CD4-positive, alpha-beta T cell treated with Interleukin-1 beta for 1 hour (primary cell): ENCODE data around the gene SLC9A9.

Experiments
- DNase-seq, 2 donors: peaks; one replicate each; pipeline ENCODE4 v3.0.0-alpha.2; 2020 to 2022

SLC9A9 gene

DNA sequence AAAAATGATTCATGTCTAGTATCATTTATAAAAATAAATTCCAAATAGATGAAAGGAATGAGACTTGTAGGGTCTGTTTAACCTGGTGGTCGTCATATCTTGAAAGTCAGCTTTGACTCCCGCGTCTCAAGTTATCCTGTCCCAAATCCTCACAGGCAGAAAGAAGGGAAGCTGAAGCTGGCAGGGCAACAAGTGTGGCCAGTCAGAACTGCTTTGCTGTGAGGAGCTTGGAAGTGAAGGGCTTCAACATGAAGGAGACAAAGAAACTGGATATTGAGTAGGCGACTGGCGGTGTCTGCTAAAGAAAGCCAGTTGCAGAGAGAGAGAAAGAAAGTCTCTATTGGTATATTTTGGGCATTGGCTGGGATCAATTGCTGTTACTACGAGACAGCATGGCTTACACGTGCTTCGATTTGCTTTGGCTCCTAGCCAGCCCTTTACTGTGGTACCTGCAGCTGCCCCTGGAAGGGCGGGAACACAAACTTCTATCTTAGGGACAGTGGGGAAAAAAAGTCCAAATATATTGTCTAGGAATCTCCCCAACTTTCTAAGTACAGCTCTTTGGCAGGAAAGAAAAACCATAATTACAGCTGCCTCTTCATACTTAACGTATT, 621.5 kb downstream of the SLC9A9 start:
- no peak for DNase-seq

DNA sequence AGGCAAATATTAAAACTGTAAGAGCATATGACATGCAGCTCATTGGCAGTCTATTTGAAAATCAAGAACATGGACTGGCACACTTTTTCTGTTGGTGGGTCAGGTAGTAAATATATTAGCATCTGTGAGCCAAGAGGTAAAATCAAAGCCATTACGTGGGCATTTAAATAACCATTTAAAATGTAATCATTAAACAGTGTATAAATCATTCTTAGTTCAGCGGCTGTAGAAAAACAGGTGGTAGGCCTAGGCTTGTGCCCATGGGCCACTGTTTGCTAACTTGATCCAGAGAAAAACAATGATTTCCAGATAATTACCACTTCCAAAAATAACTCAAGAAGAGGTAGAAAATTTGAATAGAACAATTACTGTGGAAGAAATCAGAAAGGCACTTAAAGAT, 623.6 kb downstream of the SLC9A9 start:
- no peak for DNase-seq

DNA sequence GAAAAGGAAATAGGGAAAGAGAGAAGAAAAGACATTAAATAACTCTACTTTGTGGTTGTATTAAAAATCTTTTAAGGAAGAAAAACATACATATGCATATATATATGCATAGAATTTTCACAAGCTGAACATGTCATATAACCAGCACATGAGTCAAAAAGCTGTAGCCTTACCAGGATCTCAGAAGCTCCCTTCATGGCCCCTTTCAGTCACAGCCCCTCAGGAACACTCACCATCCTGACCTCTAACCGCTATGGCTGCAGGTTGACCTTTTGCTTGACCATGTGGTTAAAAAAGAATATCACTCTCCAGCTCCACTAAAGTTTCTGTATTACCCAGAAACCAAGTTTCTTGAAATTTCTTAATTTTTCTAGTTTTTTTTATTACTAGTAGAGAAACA, 625.3 kb downstream of the SLC9A9 start:
- no peak for DNase-seq

DNA sequence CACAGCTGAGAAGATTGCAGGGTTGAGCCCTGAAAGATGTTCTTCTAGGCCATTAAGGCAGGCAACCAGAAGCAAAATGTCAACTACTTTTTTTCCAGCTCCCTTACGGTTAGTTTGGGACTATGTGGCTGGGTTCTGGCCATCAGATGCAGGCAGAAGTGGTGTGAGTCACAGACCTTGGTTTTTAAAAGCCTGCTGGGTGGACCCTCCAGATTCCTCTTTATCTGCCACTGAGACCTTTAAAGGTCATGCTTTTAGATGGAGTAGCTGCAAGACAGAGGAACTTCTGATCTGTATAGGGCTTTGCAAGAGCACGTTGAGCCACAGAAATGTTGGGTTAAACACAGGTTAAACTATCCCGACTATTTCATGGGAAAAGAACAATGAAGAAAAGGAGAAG, 625.8 kb downstream of the SLC9A9 start:
- DNase-seq, result no peak

DNA sequence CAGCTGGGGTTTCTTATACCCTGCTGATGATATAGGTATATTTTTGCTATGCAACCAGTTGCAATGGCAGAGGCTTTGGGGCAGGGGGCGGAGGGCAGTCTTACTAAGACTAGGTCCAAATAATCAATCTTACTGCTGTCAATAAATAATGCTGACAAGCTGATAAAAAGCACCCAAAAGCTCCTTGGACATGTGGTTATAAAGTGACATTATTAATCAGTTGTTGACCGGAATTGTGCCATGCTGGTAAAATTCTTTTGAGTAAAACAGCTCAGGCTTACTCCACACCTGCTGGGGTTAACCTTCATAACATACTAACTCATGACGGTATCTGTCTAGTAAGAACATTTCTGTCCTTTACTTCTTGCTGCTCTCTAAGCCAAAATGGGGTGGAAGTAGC, 626.8 kb downstream of the SLC9A9 start:
- DNase-seq, result no peak

DNA sequence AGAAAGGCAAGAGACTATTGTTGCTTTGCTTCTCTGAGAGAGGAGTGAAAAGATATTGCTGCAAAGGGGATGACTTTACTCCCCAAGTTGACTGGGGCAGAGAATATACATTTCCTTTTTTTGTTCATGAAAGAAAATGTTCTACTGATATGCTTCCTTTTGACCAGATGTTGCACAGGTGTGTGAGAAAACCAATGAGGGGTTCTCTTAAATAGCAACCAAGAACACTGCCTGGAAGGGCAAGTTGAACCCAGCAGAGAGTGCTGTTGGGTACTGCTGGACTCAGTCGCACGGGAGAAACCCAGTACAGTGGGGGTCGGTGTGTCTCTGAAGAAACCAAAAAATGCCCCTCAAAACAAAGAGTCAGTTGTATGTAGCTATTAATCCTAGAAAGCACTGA, 627.5 kb downstream of the SLC9A9 start:
- no peak for DNase-seq

DNA sequence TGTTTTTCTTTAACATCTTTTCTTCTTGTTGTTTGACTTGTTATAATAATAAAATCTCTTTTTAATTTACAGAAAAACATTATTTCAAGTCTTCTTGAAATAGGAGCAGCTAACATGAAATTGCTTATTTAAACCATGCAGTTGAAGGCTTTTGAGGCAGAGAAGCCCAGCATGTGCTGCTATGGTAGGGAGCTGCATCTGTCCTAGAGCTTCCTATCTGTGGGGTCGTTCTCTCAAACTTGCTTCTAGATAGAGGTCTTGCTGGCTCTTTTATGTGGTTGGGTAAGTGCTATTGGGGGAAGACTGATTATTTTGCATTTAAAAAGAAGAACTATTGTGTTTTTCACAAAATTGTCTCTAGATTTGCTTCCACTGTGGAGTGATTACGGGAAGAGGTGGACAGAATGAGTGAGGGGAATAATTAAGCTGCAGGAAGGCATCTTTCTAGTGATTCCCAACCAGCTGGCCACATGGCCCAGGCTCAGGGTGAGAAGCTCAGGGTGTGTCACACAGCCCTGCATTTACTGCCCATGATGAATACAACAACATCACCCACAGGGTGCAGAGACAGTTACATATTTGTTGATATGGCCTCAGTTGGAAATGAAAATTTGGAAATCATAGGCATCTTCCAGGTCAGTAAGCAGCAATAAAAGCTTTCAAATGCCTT, 630.0 kb downstream of the SLC9A9 start:
- DNase-seq, result no peak

DNA sequence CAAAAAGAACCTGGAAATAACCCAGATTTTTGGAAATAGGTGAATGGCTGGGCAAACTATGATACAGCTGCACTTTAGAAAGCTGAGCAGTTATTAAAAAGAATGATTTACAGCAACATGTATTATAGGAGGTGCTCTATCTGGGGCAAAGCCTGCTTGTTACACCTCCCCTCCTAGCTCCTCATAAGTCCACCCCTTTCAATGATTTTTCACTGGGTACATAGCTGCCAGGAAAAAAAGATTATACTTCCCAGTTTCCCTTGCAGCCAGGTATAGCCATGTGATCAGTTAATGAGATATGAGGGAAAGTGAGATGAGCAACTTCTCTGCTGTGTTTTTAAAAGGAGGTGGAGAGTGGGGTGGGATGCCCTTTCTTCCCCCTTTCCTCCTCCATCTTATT, 631.0 kb downstream of the SLC9A9 start:
- DNase-seq, result no peak

DNA sequence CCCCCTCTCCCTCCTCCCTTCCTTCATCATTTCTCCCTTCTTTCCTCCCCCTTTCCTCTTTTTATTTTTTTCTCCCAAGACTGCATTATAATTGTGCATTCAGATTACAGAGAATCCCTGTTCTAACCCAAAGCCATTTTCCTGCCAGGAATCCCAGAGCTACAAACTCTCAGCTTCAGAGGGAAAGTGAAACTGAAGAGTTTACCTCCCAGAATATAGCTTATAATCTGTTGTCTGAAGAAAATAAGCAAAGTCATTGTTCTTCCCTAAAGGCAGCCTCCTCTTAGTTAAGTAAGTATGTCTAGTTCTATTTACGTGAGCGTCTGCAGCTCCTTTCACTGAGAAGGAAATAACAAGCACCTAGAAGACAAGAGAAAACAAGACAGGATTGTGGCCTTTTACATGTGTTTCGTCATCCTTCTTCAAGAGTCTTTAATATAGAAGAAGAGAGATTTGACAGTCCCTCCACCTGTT, 631.5 kb downstream of the SLC9A9 start:
- no peak for DNase-seq
